Measurements from ENCODE around the gene PEMT. TPM values are rescaled to one million over a fixed set of nuclear protein-coding genes. Genes with fewer than 3 reads are reported as not detected.

The PEMT gene
- total and polyA plus RNA-seq, 2 experiments from 2014 or later, result 54.8 to 55.2 TPM

DNA sequence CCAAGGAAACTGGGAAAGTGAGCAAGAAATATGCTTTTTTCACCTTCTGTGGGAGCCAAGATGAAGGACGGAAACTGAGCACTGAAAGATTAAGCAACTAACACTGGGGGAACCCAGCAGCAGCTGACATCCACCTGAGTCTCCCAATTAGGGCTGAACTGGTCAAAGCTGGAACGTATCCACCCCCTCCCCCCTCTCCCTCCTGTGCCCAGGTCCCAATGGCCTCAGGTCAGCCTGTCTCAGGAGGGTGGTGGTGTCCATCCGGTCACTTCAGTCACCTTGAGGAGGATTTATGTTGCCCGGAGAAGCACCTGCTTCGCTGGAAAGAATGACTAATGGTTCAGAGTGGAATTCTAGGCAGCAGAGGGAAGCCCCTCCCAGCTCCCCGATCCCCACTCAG lies 10.0 kb downstream of the PEMT start:
- peaks cover 7% of the 10 kb centered on the region for H3K27me3 Mint-ChIP-seq (ENCODE audit: insufficient read depth, low read depth, poor library complexity)
- DNase-seq (ENCODE audit: low spot score), result no peak
- no peaks in the 10 kb centered on the region; the same call in 2 of the 3 replicates for H3K36me3 Mint-ChIP-seq (ENCODE audit: low read depth)
- no peak overlapping the region for H3K27ac Mint-ChIP-seq
- no peaks in the 10 kb centered on the region; the same call in 1 of the 2 replicates for H4K20me1 ChIP-seq (replicated peaks; ENCODE audit: insufficient read depth)
- H3K9me2 ChIP-seq (ENCODE audit: insufficient read depth), result no peaks in the 10 kb centered on the region
- no peak overlapping the region for H3K4me3 ChIP-seq
- H2AFZ ChIP-seq, result no peak overlapping the region
- ATAC-seq, result no peak
- H3K9me3 Mint-ChIP-seq, result no peaks in the 10 kb centered on the region
- H3K4me1 ChIP-seq (ENCODE audit: insufficient read depth), result no peaks in the 10 kb centered on the region
- TF ChIP-seq, protein P1, sequence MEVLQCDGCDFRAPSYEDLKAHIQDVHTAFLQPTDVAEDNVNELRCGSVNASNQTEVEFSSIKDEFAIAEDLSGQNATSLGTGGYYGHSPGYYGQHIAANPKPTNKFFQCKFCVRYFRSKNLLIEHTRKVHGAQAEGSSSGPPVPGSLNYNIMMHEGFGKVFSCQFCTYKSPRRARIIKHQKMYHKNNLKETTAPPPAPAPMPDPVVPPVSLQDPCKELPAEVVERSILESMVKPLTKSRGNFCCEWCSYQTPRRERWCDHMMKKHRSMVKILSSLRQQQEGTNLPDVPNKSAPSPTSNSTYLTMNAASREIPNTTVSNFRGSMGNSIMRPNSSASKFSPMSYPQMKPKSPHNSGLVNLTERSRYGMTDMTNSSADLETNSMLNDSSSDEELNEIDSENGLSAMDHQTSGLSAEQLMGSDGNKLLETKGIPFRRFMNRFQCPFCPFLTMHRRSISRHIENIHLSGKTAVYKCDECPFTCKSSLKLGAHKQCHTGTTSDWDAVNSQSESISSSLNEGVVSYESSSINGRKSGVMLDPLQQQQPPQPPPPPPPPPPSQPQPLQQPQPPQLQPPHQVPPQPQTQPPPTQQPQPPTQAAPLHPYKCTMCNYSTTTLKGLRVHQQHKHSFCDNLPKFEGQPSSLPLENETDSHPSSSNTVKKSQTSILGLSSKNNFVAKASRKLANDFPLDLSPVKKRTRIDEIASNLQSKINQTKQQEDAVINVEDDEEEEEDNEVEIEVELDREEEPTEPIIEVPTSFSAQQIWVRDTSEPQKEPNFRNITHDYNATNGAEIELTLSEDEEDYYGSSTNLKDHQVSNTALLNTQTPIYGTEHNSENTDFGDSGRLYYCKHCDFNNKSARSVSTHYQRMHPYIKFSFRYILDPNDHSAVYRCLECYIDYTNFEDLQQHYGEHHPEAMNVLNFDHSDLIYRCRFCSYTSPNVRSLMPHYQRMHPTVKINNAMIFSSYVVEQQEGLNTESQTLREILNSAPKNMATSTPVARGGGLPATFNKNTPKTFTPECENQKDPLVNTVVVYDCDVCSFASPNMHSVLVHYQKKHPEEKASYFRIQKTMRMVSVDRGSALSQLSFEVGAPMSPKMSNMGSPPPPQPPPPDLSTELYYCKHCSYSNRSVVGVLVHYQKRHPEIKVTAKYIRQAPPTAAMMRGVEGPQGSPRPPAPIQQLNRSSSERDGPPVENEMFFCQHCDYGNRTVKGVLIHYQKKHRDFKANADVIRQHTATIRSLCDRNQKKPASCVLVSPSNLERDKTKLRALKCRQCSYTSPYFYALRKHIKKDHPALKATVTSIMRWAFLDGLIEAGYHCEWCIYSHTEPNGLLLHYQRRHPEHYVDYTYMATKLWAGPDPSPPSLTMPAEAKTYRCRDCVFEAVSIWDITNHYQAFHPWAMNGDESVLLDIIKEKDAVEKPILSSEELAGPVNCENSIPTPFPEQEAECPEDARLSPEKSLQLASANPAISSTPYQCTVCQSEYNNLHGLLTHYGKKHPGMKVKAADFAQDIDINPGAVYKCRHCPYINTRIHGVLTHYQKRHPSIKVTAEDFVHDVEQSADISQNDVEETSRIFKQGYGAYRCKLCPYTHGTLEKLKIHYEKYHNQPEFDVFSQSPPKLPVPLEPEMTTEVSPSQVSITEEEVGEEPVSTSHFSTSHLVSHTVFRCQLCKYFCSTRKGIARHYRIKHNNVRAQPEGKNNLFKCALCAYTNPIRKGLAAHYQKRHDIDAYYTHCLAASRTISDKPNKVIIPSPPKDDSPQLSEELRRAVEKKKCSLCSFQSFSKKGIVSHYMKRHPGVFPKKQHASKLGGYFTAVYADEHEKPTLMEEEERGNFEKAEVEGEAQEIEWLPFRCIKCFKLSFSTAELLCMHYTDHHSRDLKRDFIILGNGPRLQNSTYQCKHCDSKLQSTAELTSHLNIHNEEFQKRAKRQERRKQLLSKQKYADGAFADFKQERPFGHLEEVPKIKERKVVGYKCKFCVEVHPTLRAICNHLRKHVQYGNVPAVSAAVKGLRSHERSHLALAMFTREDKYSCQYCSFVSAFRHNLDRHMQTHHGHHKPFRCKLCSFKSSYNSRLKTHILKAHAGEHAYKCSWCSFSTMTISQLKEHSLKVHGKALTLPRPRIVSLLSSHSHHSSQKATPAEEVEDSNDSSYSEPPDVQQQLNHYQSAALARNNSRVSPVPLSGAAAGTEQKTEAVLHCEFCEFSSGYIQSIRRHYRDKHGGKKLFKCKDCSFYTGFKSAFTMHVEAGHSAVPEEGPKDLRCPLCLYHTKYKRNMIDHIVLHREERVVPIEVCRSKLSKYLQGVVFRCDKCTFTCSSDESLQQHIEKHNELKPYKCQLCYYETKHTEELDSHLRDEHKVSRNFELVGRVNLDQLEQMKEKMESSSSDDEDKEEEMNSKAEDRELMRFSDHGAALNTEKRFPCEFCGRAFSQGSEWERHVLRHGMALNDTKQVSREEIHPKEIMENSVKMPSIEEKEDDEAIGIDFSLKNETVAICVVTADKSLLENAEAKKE (CRISPR knock-in tag; IDR thresholded peaks at IDR 0.05), result no peak
- no peak for TF ChIP-seq STAT1 (IDR thresholded peaks at IDR 0.05; ENCODE audit: unreplicated experiment)
- no peak for TF ChIP-seq EZH2phosphoT487 (IDR thresholded peaks at IDR 0.05; ENCODE audit: unreplicated experiment)
- TF ChIP-seq JUNB (IDR thresholded peaks at IDR 0.05; ENCODE audit: unreplicated experiment), result no peak
- no peak for TF ChIP-seq ZNF114 (CRISPR knock-in tag; IDR thresholded peaks at IDR 0.05)
- TF ChIP-seq, protein P2, sequence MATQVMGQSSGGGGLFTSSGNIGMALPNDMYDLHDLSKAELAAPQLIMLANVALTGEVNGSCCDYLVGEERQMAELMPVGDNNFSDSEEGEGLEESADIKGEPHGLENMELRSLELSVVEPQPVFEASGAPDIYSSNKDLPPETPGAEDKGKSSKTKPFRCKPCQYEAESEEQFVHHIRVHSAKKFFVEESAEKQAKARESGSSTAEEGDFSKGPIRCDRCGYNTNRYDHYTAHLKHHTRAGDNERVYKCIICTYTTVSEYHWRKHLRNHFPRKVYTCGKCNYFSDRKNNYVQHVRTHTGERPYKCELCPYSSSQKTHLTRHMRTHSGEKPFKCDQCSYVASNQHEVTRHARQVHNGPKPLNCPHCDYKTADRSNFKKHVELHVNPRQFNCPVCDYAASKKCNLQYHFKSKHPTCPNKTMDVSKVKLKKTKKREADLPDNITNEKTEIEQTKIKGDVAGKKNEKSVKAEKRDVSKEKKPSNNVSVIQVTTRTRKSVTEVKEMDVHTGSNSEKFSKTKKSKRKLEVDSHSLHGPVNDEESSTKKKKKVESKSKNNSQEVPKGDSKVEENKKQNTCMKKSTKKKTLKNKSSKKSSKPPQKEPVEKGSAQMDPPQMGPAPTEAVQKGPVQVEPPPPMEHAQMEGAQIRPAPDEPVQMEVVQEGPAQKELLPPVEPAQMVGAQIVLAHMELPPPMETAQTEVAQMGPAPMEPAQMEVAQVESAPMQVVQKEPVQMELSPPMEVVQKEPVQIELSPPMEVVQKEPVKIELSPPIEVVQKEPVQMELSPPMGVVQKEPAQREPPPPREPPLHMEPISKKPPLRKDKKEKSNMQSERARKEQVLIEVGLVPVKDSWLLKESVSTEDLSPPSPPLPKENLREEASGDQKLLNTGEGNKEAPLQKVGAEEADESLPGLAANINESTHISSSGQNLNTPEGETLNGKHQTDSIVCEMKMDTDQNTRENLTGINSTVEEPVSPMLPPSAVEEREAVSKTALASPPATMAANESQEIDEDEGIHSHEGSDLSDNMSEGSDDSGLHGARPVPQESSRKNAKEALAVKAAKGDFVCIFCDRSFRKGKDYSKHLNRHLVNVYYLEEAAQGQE (IDR thresholded peaks at IDR 0.05; ENCODE audit: unreplicated experiment), result no peak
- TF ChIP-seq CREB1 (CRISPR knock-in tag; IDR thresholded peaks at IDR 0.05; ENCODE audit: low read depth), result no peak
- TF ChIP-seq EZH2 (IDR thresholded peaks at IDR 0.05; ENCODE audit: low read depth, unreplicated experiment), result no peak
- no peak for TF ChIP-seq ZNF331 (CRISPR knock-in tag; IDR thresholded peaks at IDR 0.05; ENCODE audit: low read depth)
- no peak for TF ChIP-seq POLR2AphosphoS5 (IDR thresholded peaks at IDR 0.05; ENCODE audit: low read depth)
- TF ChIP-seq, protein P3, sequence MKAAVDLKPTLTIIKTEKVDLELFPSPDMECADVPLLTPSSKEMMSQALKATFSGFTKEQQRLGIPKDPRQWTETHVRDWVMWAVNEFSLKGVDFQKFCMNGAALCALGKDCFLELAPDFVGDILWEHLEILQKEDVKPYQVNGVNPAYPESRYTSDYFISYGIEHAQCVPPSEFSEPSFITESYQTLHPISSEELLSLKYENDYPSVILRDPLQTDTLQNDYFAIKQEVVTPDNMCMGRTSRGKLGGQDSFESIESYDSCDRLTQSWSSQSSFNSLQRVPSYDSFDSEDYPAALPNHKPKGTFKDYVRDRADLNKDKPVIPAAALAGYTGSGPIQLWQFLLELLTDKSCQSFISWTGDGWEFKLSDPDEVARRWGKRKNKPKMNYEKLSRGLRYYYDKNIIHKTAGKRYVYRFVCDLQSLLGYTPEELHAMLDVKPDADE (IDR thresholded peaks at IDR 0.05), result no peak
- TF ChIP-seq, protein P4, sequence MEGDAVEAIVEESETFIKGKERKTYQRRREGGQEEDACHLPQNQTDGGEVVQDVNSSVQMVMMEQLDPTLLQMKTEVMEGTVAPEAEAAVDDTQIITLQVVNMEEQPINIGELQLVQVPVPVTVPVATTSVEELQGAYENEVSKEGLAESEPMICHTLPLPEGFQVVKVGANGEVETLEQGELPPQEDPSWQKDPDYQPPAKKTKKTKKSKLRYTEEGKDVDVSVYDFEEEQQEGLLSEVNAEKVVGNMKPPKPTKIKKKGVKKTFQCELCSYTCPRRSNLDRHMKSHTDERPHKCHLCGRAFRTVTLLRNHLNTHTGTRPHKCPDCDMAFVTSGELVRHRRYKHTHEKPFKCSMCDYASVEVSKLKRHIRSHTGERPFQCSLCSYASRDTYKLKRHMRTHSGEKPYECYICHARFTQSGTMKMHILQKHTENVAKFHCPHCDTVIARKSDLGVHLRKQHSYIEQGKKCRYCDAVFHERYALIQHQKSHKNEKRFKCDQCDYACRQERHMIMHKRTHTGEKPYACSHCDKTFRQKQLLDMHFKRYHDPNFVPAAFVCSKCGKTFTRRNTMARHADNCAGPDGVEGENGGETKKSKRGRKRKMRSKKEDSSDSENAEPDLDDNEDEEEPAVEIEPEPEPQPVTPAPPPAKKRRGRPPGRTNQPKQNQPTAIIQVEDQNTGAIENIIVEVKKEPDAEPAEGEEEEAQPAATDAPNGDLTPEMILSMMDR (conservative IDR thresholded peaks at IDR 0.05; ENCODE audit: low read depth in 2 of 2), result no peak
- no peak for TF ChIP-seq NANOG (IDR thresholded peaks at IDR 0.05; ENCODE audit: borderline replicate concordance)
- no peak overlapping the region for H3K27ac ChIP-seq (ENCODE audit: low read depth)
- no peak overlapping the region for H3K4me2 ChIP-seq
- H3K4me1 Mint-ChIP-seq, result peaks cover 6% of the 10 kb centered on the region; the same call in 1 of the 3 replicates
- H3K79me2 ChIP-seq (replicated peaks; ENCODE audit: insufficient read depth), result peaks cover 9% of the 10 kb centered on the region; the same call in 1 of the 2 replicates
- H3K36me3 ChIP-seq (ENCODE audit: insufficient read depth), result no peaks in the 10 kb centered on the region
- H3K4me3 Mint-ChIP-seq, result no peak overlapping the region
- H3F3A ChIP-seq (replicated peaks; ENCODE audit: low read depth), result no peaks in the 10 kb centered on the region
- no peaks in the 10 kb centered on the region for H3K27me3 ChIP-seq (ENCODE audit: insufficient read depth)
